ENCODE results near the gene BOD1.
"Not testable (repeated sequence)": the region's sequence is repeated elsewhere in the genome, so short reads cannot be mapped to it uniquely, and the experiment has no call there.

The BOD1 gene

DNA sequence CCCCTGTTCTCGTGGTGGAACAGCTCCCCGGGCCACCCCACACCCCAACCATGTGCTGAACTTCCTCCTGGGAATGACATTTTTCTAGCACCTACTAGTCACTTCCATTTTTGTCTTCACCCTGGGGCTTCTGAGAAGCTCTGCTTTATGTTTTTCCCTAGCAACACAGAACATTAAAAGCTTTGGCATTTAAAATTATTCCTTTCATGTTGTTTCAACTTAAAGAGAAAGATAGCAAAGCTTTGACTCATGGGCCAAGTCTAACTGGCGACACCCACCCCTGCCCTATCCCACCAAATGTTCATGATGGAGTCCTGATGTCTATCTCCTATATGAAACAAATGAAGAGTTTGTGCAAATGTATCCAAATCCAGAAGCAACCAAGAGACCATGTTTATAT lies 22.4 kb downstream of the BOD1 start:
- no peak for DNase-seq (ENCODE audit: low read depth, low spot score)
- H3K4me3 ChIP-seq (ENCODE audit: low read depth, low read length): no peak overlapping the region
- CTCF ChIA-PET: interaction anchor here (0.9 to 1.3 kb wide), 3 partner anchors 12 to 723 kb away, joined by 3 to 10 read pairs (median 4); no protein-coding TSS in a partner anchor
- TF ChIP-seq, protein P1, sequence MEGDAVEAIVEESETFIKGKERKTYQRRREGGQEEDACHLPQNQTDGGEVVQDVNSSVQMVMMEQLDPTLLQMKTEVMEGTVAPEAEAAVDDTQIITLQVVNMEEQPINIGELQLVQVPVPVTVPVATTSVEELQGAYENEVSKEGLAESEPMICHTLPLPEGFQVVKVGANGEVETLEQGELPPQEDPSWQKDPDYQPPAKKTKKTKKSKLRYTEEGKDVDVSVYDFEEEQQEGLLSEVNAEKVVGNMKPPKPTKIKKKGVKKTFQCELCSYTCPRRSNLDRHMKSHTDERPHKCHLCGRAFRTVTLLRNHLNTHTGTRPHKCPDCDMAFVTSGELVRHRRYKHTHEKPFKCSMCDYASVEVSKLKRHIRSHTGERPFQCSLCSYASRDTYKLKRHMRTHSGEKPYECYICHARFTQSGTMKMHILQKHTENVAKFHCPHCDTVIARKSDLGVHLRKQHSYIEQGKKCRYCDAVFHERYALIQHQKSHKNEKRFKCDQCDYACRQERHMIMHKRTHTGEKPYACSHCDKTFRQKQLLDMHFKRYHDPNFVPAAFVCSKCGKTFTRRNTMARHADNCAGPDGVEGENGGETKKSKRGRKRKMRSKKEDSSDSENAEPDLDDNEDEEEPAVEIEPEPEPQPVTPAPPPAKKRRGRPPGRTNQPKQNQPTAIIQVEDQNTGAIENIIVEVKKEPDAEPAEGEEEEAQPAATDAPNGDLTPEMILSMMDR (IDR thresholded peaks at IDR 0.05; ENCODE audit: insufficient read depth, low read length, missing control alignments): no peak
- POLR2A ChIA-PET: interaction anchor here (0.9 kb wide), 1 partner anchor 267 kb away, joined by 3 read pairs; no protein-coding TSS in a partner anchor

DNA sequence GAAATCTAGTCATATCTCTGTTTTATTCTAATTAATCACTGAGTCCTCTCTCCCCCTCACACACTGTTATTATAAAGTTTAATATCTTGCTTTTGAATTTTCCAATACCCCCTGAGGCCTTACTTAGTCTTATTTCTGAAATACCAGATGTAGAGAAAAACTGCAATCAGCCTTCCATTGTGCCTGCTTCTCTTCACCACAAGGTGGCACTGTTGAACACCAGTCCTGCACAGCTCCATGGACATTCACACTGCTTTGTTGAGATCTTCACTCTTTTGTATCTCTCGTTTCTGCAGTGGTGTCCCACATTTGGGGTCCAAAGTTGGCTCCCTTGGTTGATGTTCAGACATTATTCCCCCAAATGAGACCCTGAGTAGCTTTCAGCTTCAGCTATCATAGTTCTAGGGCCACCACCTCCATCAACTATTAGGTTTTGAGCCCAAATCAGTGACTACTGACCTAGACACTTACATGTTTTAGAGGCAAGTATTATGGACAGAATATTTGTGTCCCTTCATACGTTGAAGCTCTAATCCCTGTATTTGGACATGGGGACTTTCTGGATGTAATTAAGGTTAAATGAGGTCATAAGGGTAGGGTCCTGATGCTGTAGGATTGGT lies 24.3 kb downstream of the BOD1 start:
- ChIA-PET CTCF (interaction anchor here (0.9 to 4.1 kb wide), 5 partner anchors 11 to 300 kb away, joined by 3 to 52 read pairs (median 3); no protein-coding TSS in a partner anchor), POLR2A (no interaction called here)
- TF ChIP-seq, protein P1 (IDR thresholded peaks at IDR 0.05; ENCODE audit: insufficient read depth, low read length, missing control alignments): peak; percentile 37
- no peak overlapping the region for H3K4me3 ChIP-seq (ENCODE audit: low read depth, low read length)
- no peak for DNase-seq (ENCODE audit: low read depth, low spot score)

DNA sequence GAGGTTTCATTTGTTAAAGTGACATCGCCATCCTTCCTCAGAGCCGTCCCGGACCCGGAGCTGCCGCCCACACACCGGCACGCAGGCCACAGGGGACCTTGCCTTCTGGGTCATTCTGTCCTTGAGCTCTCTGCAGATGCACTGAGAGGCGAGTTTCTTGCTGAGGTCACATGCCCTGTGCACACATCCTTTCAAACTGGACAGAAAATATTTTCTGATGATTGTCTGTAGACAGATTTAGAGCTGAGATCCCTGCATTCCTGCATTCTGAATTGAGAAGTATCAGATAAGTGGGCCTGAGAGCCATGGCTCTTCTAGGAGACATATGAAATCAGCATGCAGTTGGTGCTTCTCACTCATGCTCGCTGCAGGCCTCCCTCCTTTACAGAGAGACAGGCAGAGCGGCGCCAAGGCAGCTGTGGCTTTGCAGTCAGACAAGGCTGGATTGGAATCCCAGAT lies 25.4 kb downstream of the BOD1 start:
- TF ChIP-seq, protein P1 (IDR thresholded peaks at IDR 0.05; ENCODE audit: insufficient read depth, low read length, missing control alignments): no peak
- POLR2A ChIA-PET: no interaction called here
- DNase-seq (ENCODE audit: low read depth, low spot score): no peak
- H3K4me3 ChIP-seq (ENCODE audit: low read depth, low read length): no peak overlapping the region
- CTCF ChIA-PET: interaction anchor here (0.9 to 4.1 kb wide), 6 partner anchors 9 to 726 kb away, joined by 3 to 52 read pairs (median 4); partner anchors contain the start of gene BOD1

DNA sequence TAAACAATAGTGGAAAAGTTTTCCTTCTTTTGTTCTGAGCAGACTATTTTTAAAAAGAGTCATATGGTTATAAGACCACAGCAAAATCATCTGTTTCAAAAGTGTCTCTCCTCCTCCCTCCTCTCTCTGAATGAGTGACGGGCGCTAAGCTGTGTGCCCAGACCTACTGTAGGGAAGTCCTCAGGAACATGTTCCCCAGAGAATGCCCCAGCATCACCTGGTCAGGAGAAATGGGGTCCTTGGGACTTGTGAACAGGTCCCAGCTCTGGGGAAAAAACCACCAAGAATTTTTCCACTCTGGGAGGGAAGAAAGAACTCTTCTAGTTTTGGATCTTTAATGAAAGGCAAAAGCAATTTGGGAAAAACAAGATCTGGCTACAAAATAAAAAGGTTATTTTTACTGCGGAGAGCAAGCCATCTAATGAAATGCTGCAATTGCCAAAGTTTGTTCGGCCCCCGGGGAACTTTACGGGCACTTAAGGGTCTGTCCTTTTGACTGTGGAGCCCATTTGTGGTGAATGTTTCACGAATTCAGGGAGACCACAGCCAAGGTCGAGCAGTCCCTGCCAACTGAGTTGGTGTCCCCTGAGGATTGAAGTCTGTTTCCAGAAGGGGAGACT lies 25.9 kb downstream of the BOD1 start:
- TF ChIP-seq, protein P1 (IDR thresholded peaks at IDR 0.05; ENCODE audit: insufficient read depth, low read length, missing control alignments): no peak
- no peak for DNase-seq (ENCODE audit: low read depth, low spot score)
- CTCF ChIA-PET: interaction anchor here (1.0 to 4.1 kb wide), 6 partner anchors 10 to 727 kb away, joined by 3 to 52 read pairs (median 4); partner anchors contain the start of gene BOD1
- POLR2A ChIA-PET: no interaction called here
- H3K4me3 ChIP-seq (ENCODE audit: low read depth, low read length): no peak overlapping the region

DNA sequence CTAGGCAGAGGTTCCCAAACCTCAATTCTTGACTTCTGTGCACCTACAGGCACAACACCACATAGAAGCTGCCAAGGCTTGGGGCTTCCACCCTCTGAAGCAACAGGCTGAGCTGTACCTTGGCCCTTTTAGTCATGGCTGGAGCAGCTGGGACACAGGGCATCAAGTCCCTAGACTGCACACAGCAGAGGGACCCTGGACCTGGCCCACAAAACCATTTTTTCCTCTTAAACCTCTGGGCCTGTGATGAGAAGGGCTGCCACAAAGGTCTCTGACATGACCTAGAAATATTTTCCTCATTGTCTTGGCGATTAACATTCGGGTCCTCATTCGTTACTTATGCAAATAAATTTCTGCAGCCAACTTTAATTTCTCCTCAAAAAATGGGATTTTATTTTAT lies 30.3 kb downstream of the BOD1 start:
- DNase-seq (ENCODE audit: low read depth, low spot score); POLR2A ChIA-PET; H3K4me3 ChIP-seq (ENCODE audit: low read depth, low read length): not testable (repeated sequence)
- CTCF ChIA-PET: interaction anchor here (1.2 to 8.6 kb wide), 3 partner anchors 15 to 292 kb away, joined by 4 to 92 read pairs (median 4); no protein-coding TSS in a partner anchor

DNA sequence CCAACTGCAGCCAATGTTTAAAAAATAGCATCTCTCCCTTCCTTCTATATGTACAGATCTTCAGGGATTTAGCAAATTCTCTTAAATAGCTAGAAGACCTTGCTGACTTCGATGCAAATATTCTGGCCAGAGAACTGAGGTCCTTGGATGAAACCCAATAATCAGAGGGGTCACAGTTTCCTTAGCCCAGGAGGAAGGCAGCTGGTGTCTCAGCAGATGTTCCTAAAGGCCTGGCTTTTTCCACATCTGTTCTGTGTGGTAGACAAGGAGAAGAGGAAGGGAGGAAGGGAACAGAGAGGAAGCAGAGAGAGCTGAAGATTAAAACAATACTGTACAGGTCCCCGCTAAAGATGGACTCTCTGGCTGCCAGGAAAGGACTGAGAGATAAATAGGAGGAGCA lies 33.1 kb downstream of the BOD1 start:
- no peak for DNase-seq (ENCODE audit: low read depth, low spot score)
- ChIA-PET POLR2A (interaction anchor here (0.6 kb wide), 1 partner anchor 315 kb away, joined by 3 read pairs; no protein-coding TSS in a partner anchor), CTCF (interaction anchor here (0.6 to 9.0 kb wide), 13 partner anchors 8 to 737 kb away, joined by 3 to 137 read pairs (median 4); partner anchors contain the start of gene BOD1)
- no peak overlapping the region for H3K4me3 ChIP-seq (ENCODE audit: low read depth, low read length)
- TF ChIP-seq, protein P1 (IDR thresholded peaks at IDR 0.05; ENCODE audit: insufficient read depth, low read length, missing control alignments): no peak
